Measurements from ENCODE around the gene ARRDC1. TPM values are rescaled to one million over a fixed set of nuclear protein-coding genes. Genes with fewer than 3 reads are reported as not detected.
"Not testable (repeated sequence)": the region's sequence is repeated elsewhere in the genome, so short reads cannot be mapped to it uniquely, and the experiment has no call there.

Gene ARRDC1, protein sequence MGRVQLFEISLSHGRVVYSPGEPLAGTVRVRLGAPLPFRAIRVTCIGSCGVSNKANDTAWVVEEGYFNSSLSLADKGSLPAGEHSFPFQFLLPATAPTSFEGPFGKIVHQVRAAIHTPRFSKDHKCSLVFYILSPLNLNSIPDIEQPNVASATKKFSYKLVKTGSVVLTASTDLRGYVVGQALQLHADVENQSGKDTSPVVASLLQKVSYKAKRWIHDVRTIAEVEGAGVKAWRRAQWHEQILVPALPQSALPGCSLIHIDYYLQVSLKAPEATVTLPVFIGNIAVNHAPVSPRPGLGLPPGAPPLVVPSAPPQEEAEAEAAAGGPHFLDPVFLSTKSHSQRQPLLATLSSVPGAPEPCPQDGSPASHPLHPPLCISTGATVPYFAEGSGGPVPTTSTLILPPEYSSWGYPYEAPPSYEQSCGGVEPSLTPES
- polyA plus RNA-seq: 10 to 100 TPM; 39.1 to 60.7 (median 57.3) TPM

DNA sequence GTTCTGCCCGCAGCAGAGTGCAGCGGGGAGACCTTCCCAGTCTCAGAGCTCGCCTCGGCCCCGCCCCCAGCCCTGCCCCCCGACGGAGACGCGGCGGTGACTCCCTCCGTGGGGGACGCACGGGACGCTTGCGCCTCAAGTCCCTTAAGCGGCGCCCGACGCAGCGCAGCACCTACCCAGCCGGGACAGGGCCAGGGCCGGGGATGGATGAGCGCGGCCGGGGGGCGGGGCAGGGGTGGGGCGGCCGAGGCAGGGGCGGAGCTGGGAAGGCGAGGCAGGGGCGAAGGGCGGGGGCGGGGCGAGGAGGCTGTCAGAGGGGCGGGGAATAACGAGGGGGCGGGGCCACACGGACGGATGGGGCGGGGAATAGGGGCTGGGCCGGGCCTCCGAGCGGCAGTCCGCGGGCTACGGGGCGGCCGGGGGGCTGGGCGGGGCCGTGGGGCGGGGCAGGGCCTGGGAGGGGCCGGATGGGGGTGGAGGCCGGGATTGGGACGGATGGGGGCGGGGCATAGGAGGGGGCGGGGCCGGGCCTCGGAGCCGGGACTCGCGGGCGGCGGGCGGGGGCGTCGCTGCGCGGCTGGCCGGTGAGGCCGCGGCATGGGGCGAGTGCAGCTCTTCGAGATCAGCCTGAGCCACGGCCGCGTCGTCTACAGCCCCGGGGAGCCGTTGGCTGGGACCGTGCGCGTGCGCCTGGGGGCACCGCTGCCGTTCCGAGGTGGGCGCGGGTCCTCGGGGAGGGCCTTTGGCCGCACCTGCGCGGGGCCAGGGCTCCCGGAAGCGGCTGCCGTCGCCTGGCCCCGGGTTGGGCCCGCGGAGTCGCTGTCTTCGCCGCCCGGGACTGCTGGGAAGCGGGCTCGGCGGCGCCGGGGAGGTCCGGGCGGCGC is at the start of gene ARRDC1:
ARRDC1 (plus strand) TSS at position 566 of the 884 bp plus-strand sequence; CDS start at position 598, 32 bp downstream.
- peak; percentile 81 to 92 (median 88) for DNase-seq
- Mint-ChIP-seq H3K4me3 (peak within 1 kb of the TSS; percentile 75 to 86 (median 83)), H3K27ac (peak within 1 kb of the TSS in 3 of 6 donors; percentile 56 to 75 (median 62)), H3K9me3 (no peaks in the 10 kb centered on the region), H3K27me3 (ENCODE audit: low read depth in 3 of 3) (peaks cover 0 to 2% (median 2%) of the 10 kb centered on the region in 3 donors), H3K36me3 (no peaks in the 10 kb centered on the region), H3K4me1 (peaks cover 21 to 24% of the 10 kb centered on the region in 2 donors)

DNA sequence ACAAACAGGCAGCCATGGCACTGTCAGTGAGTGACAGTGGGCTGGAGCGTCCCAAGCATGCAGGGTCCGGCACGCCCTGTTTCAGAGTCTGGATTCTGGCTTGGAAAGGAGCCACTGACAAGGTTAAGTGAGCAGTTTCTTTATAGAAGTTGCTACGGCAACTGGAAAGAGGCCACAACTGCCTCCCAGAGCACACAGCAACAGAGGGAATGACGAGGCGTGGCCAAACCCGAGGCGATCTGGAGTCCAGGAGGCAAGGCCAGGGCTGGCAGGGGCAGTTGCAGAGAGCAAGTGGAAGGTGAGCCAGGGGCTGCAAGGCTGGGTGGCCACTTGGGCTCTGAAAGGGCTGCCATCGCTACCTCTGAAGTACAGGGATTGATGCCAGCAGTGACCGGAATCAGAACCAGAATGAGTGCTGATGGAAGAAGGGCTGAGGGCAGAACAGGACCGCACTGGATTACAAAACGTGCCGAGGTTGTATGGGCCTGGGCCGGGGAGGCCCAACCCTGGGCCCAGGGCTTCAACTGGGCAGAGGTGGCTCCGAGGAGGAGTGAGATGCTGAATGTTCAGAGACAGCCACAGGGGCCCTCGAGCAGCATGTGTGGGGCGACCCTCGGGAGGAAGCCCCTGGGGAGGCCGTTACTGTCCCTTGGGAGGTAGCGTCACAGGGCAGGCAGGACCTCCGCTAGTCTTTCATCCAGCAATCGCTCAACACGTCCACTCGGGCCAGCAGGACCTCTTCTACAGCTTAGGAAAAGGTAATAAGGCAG is 49.2 kb upstream of the ARRDC1 start:
- no peaks in the 10 kb centered on the region for H3K9me3 Mint-ChIP-seq
- DNase-seq: no peak
- peak overlapping the region in 1 of 6 donors; percentile 55 for H3K27ac Mint-ChIP-seq
- H3K4me3 Mint-ChIP-seq: no peak overlapping the region
- peaks cover 0 to 4% (median 3%) of the 10 kb centered on the region in 3 donors for H3K27me3 Mint-ChIP-seq (ENCODE audit: low read depth in 3 of 3)
- peaks cover 5 to 6% of the 10 kb centered on the region in 2 donors for H3K4me1 Mint-ChIP-seq
- peaks cover 0 to 27% (median 12%) of the 10 kb centered on the region in 3 donors for H3K36me3 Mint-ChIP-seq

DNA sequence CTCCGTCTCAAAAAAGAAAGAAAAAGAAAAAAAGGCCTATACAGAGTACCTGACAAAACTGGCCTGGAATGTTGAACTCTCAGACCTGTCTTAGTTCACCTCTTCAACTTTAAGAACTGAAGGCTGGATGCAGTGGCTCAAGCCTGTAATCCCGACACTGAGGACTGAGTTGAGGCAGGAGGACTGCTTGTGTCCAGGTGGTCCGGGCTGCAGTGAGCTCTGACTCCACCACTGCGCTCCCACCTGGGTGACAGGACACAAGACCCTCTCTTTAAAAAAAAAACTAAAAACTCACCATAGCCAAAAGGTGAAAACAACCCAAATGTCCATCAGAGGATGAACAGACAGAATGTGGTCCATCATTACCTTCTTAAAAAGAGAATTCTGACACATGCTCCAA is 47.4 kb upstream of the ARRDC1 start:
- Mint-ChIP-seq H3K4me1 (no peaks in the 10 kb centered on the region), H3K27ac (no peak overlapping the region), H3K27me3 (ENCODE audit: low read depth in 3 of 3) (peaks cover 0 to 4% (median 3%) of the 10 kb centered on the region in 3 donors), H3K9me3 (no peaks in the 10 kb centered on the region), H3K36me3 (peaks cover 7 to 35% (median 12%) of the 10 kb centered on the region in 3 donors), H3K4me3 (no peak overlapping the region)
- no peak for DNase-seq

DNA sequence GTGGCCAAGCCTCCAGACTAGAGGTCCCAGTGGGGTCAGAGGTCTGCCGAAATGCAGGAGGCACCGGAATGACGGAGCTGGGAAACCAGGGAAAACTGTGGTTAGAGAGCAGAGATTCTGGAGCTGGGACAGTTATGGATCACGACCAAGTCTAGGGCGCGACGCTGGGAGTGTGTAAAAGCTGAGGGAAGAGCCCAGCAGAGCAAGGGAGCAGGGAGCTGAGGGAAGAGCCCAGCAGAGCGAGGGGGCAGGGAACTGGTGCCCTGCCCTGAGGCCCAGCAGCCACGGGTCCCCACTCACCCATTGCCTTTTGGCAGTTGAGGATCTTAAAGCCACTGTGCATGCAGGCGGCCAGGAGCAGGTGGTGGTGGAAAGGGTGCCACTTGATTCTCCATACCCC is 41.4 kb upstream of the ARRDC1 start:
- peak overlapping the region in 1 of 6 donors; percentile 55 for H3K27ac Mint-ChIP-seq
- no peak overlapping the region for H3K4me3 Mint-ChIP-seq
- H3K9me3 Mint-ChIP-seq: no peaks in the 10 kb centered on the region
- DNase-seq: no peak
- H3K4me1 Mint-ChIP-seq: no peaks in the 10 kb centered on the region
- peaks cover 12 to 29% (median 12%) of the 10 kb centered on the region in 3 donors for H3K36me3 Mint-ChIP-seq
- no peaks in the 10 kb centered on the region for H3K27me3 Mint-ChIP-seq (ENCODE audit: low read depth in 3 of 3)

DNA sequence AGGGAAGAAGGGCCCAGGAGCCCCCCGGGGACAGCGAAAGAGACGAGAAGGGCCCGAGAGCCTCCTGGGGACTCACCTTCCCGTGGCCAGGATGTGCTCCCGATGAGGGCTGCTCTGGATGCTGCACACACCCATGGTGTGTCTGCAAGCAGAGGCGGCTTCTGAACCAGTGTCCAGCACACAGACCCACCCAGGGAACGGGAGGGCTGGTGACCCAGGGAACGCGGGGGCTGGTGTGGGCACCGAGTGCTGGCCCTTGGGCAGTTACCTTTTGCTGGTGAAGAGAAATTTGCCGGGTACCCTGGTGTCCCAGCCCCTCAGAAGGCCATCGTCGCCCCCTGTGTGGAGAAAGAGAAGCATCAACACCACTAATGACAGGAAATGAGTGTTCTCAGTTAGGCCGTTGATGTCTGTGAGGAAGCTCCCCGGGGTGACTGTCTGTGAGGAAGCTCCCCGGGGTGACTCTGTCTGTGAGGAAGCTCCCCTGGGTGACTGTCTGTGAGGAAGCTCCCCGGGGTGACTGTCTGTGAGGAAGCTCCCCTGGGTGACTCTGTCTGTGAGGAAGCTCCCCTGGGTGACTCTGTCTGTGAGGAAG is 40.6 kb upstream of the ARRDC1 start:
- no peak for DNase-seq
- H3K4me1 Mint-ChIP-seq: no peaks in the 10 kb centered on the region
- H3K36me3 Mint-ChIP-seq: peaks cover 8 to 25% (median 12%) of the 10 kb centered on the region in 3 donors
- H3K27me3 Mint-ChIP-seq (ENCODE audit: low read depth in 3 of 3): no peaks in the 10 kb centered on the region
- H3K9me3 Mint-ChIP-seq: no peaks in the 10 kb centered on the region
- no peak overlapping the region for H3K4me3 Mint-ChIP-seq
- H3K27ac Mint-ChIP-seq: peak overlapping the region in 1 of 6 donors; percentile 53

DNA sequence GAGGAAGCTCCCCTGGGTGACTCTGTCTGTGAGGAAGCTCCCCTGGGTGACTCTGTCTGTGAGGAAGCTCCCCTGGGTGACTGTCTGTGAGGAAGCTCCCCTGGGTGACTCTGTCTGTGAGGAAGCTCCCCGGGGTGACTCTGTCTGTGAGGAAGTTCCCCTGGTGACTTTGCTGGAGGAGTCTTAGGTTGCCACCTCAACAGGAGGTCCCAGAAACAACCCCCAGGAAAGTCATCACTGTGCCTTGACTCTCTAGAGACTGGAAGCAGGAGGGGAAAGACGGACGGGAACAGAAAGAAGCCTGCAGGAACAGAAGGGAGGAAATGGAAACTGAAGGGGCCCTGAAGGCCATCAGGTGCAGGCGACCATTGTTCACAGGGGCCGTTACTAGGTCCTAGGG is 37.0 kb upstream of the ARRDC1 start:
- not testable (repeated sequence) for H3K27ac Mint-ChIP-seq

DNA sequence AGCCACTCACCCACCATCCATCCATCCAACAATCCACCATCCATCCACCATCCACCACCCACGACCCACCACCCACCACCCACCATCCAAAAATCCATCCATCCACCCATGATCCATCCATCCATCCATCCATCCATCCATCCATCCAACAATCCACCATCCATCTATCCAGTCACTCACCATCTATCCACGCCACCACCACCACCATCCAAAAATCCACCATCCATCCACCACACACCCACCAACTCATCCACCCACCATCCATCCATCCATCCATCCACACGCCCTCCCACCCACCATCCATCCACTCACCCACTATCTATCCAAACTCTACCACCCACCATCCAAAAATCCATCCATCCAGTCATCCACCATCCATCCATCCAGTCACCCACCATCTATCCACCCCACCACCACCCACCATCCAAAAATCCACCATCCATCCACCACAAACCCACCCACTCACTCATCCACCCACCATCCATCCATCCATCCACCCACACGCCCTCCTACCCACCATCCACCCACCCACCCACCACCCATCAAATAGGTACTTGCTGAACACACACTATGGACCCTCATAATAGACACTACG is 35.8 kb upstream of the ARRDC1 start:
- Mint-ChIP-seq H3K27ac (no peak overlapping the region), H3K4me1 (no peaks in the 10 kb centered on the region), H3K27me3 (ENCODE audit: low read depth in 3 of 3) (no peaks in the 10 kb centered on the region), H3K4me3 (no peak overlapping the region), H3K36me3 (peaks cover 0 to 10% (median 7%) of the 10 kb centered on the region in 3 donors), H3K9me3 (no peaks in the 10 kb centered on the region)
- no peak for DNase-seq

More for the DNA sequence above, 37.0 kb upstream of the ARRDC1 start:
- H3K9me3 Mint-ChIP-seq; DNase-seq; H3K4me1 Mint-ChIP-seq; H3K27me3 Mint-ChIP-seq (ENCODE audit: low read depth in 3 of 3); H3K4me3 Mint-ChIP-seq: not testable (repeated sequence)
- H3K36me3 Mint-ChIP-seq: peaks cover 5 to 20% (median 12%) of the 10 kb centered on the region in 3 donors

DNA sequence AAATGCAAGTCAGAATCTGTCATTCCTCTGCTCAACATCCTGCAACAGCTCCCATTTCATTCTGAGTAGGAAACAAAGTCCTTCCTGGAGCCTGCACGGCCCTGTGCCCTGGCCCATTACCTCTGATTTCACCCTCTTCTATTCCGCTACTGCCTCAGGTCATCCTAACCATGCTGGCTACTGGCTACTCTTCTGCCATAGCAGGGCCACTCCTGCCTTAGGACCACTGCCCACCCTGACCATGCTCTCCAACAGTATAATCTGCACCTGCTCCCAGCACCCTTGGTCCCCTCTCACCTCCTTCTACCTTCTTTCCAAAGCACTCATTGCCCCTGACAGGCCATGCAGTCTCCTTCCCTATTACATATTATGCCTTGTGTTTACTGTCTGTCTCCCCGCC is 34.9 kb upstream of the ARRDC1 start:
- H3K36me3 Mint-ChIP-seq: peaks cover 0 to 13% (median 7%) of the 10 kb centered on the region in 3 donors
- peaks cover 3 to 7% of the 10 kb centered on the region in 2 donors for H3K4me1 Mint-ChIP-seq
- H3K27ac Mint-ChIP-seq: peak overlapping the region in 3 of 6 donors; percentile 47 to 73 (median 72)
- no peak overlapping the region for H3K4me3 Mint-ChIP-seq
- no peaks in the 10 kb centered on the region for H3K27me3 Mint-ChIP-seq (ENCODE audit: low read depth in 3 of 3)
- no peak for DNase-seq
- H3K9me3 Mint-ChIP-seq: no peaks in the 10 kb centered on the region

DNA sequence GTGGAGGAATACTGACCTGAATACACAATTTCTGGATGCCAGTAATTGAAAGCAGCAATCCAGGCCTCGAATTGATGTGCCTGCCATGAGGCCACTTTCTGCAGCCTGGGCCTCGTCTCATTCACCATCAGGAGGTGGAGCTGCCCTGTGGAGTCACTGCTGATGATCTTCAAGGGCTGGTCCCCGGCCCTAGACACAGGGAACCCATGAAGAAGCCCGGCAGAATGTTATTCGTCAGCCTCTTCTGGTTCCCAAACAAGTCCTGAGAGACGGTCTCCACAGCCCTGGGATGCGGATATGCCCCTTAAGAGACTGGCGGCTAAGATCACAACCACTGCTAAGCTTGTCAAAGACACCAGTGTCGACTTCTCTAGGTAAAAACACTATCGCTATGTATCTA is 31.3 kb upstream of the ARRDC1 start:
- no peaks in the 10 kb centered on the region for H3K9me3 Mint-ChIP-seq
- H3K36me3 Mint-ChIP-seq: peaks cover 0 to 16% (median 7%) of the 10 kb centered on the region in 3 donors
- H3K4me3 Mint-ChIP-seq: no peak overlapping the region
- peaks cover 27 to 31% of the 10 kb centered on the region in 2 donors for H3K4me1 Mint-ChIP-seq
- H3K27ac Mint-ChIP-seq: no peak overlapping the region
- no peak for DNase-seq
- no peaks in the 10 kb centered on the region for H3K27me3 Mint-ChIP-seq (ENCODE audit: low read depth in 3 of 3)

DNA sequence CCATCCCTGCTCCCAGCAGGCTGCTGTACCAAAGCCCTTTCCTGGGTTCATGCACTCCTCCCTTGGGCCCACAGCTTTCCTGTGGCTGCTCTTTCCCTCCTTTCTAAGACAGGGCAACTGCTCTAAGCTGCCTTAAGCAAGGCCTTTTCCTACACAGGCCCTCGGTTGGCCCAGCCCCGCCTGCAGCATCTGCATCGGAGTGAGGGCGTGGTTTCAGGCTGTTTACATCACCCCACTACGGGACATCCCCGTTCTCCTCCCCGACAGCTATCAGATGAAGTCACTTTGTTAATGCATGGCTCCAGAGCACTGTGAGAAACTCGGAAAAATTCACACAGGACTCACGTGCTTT is 30.1 kb upstream of the ARRDC1 start:
- Mint-ChIP-seq H3K27ac (no peak overlapping the region), H3K27me3 (ENCODE audit: low read depth in 3 of 3) (no peaks in the 10 kb centered on the region), H3K36me3 (peaks cover 0 to 16% (median 7%) of the 10 kb centered on the region in 3 donors), H3K9me3 (no peaks in the 10 kb centered on the region), H3K4me1 (peaks cover 30 to 31% of the 10 kb centered on the region in 2 donors), H3K4me3 (no peak overlapping the region)
- no peak for DNase-seq

DNA sequence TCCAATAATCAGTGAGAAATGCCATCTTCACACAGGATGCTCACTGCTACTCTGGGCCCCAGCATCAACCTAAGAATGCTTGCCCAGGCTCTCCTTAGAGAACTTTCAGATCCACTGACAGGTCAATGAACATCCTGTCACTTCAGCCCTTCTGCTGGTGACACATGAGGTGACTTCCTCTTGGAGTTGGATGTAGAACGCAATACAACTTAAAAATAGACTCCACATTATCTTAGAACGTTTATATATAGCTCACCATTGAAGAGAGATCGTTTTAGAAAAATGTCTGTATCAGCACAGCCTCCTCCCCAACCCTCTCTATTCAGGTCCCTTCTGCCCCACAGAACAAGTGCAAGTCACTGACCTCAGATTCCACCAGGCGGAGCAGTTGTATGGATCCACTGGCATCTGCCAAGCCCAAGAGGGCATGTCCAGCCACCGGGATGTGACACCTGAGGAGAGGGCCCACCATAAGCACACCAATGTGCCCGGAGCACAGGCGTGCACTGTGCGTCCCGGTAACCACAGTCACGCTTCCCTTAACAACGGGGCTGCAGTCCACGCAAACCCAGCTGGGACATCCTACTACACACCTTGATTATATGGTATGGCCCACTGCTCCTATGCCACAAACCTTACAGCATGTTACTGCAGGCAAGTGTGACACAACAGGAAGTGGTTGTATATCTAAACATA is 29.6 kb upstream of the ARRDC1 start:
- H3K27me3 Mint-ChIP-seq (ENCODE audit: low read depth in 3 of 3): no peaks in the 10 kb centered on the region
- H3K4me3 Mint-ChIP-seq: peak overlapping the region in 4 of 5 donors; percentile 17 to 51 (median 36)
- no peaks in the 10 kb centered on the region for H3K9me3 Mint-ChIP-seq
- H3K4me1 Mint-ChIP-seq: peaks cover 30 to 31% of the 10 kb centered on the region in 2 donors
- H3K27ac Mint-ChIP-seq: no peak overlapping the region
- peaks cover 0 to 16% (median 3%) of the 10 kb centered on the region in 3 donors for H3K36me3 Mint-ChIP-seq
- no peak for DNase-seq

DNA sequence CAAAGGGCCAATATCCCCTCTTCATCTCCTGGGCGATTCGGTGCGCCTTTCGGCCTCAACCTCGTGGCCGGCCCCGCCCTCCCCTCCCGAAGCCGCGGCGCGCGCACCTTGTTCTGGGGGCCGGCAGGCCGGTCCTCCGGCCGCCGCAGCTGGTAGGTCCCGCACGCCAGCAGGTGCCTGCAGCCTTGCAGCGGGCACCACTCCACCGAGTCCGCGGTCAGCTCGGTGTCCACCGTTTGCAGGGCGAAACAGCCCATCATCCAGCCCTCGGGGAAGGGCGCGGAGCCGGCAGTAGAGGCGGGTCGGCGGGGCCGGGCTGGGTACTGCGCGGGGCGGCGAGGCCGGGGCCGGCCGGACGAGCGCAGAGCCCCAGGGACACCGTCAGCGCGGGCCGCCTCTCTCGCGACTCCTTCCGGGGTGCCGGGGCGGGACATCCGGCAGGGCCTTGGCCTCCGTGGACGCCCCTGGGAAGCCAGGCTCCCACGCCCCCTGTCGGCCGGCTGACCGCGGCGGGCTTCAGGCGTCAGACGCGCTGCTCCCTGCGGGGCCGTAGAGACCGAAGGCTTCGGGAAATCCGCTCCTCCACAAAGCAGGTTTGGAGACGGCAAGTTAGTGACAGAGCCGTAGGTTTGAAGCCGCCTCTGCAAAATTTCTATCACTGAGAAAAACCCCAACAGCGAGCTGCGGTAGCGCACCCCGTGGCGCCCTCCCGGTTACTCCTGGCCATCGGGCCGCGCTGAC is 26.8 kb upstream of the ARRDC1 start, which contains the start of gene DPH7:
DPH7 (minus strand) TSS at position 408 of the 741 bp plus-strand sequence; CDS start at position 260, 148 bp downstream.
- peak; percentile 94 for DNase-seq
- peak within 1 kb of the TSS; percentile 37 to 83 (median 52) for H3K27ac Mint-ChIP-seq
- H3K27me3 Mint-ChIP-seq (ENCODE audit: low read depth in 3 of 3): no peaks in the 10 kb centered on the region
- peak within 1 kb of the TSS; percentile 77 to 83 (median 81) for H3K4me3 Mint-ChIP-seq
- no peaks in the 10 kb centered on the region for H3K9me3 Mint-ChIP-seq
- H3K4me1 Mint-ChIP-seq: peaks cover 30 to 31% of the 10 kb centered on the region in 2 donors
- H3K36me3 Mint-ChIP-seq: peaks cover 0 to 18% (median 0%) of the 10 kb centered on the region in 3 donors

Data from immature natural killer cell (primary cell).